Measurements from ENCODE around the gene GRAPL.
"Not testable (repeated sequence)": the region's sequence is repeated elsewhere in the genome, so short reads cannot be mapped to it uniquely, and the experiment has no call there.

GRAPL gene

DNA sequence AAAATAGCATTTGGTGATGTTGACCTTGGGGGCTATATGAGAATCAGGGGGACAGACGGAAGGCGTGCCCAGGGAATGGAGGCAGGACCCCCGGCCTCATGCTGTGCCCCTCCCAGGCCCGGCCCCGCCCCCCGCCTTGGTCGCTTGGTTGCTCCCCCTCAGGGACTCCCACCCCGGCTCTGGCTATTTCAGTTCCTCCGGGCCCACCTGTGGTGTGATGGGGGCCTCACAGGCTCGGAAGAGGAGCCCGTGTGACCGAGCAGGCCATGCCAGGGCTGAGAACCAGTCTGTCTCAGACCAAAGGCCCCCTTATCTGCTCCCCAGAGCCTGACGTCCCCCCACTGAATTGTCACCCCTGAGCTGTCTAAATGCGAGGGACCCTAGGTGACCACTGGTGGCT is 4.4 kb downstream of the GRAPL start:
- not testable (repeated sequence) for H3K4me3 ChIP-seq (ENCODE audit: low read depth, low read length); DNase-seq (ENCODE audit: low read depth)

GRCh38 chr17:19133793-19134192 is 6.4 kb downstream of the GRAPL start:
- not testable (repeated sequence) for H3K4me3 ChIP-seq (ENCODE audit: low read depth, low read length); DNase-seq (ENCODE audit: low read depth)

DNA sequence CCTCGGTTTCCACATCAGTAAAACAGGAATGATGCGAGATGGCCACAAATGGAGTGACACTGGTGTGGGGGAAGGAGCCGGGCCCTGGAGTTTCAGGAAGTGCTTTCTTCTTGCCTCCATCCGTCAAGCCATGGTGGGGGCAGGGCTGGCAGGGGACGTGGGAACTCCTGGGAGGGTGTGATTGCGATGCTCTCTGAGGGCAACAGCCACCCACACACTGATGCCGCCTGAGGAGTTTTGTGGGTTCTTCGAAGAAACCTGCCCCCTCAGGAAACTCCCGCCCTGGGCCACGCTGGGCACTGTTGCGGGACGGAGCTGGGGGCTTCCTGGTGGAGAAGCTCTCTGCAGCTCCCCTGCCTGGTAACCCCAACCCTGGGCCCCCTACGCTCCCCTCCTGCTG is 8.0 kb downstream of the GRAPL start:
- H3K4me3 ChIP-seq (ENCODE audit: low read depth, low read length); DNase-seq (ENCODE audit: low read depth): not testable (repeated sequence)

DNA sequence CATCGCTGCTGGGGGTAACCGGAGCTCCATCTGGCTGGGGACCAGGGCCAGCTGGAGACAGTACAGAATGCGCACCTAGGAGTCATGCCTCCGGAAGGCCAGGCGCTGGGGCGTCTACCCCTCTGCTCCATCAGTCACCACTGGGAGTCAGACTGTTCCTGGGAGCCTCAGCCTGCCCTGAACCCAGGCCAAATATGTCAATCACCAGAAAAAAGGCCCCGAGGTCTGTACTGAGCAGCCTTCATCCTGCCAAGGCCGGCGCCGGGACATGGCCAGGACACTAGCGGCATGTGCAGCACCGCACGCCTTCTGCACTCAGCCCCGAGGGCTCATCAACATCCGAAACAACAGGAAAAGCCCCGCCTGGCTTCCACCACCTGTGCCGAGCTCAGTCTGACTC is 8.7 kb downstream of the GRAPL start:
- DNase-seq (ENCODE audit: low read depth); H3K4me3 ChIP-seq (ENCODE audit: low read depth, low read length): not testable (repeated sequence)

GRCh38 chr17:19136605-19137004 is 9.2 kb downstream of the GRAPL start:
- not testable (repeated sequence) for H3K4me3 ChIP-seq (ENCODE audit: low read depth, low read length); DNase-seq (ENCODE audit: low read depth)

GRCh38 chr17:19137959-19138358 is 10.6 kb downstream of the GRAPL start:
- DNase-seq (ENCODE audit: low read depth); H3K4me3 ChIP-seq (ENCODE audit: low read depth, low read length): not testable (repeated sequence)

DNA sequence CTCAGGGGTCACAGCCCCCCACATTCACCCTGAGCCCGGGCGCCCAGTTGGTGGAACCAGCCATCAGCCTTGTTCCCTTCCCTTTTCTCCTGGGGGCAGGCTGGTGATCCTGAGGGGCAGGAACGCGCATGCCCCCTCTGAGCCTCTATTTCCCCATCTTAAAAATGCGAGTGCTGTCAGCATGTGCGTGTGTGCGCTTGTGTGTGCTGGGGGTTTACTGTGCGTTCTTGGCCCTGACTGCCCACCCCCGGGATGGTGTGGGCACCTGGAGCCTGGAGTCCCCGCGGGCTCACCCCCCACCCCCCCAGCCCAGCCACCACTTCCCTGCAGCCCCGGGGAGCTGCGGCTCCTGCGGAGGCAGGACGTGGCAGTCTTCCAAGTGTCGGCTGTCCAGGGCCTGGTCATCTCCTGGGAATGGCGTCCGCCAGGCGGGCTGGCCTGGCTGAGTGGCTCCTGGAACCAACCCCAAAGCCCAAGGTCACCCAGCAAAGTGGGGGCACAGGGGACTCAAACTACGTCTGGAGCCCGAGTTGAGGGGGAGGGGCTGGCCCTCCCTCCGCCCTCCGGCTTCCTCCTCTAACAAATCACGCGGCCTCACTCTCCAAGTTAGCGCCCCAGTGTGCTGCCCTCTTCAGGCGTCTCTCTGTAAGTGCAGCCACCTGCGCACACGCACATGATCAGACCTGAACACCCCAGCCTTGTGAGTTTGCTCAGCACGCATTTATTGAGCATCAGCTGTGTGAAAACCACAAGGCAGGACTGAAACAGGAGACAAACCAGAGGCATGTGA is 14.2 kb downstream of the GRAPL start:
- not testable (repeated sequence) for H3K4me3 ChIP-seq (ENCODE audit: low read depth, low read length); DNase-seq (ENCODE audit: low read depth)

DNA sequence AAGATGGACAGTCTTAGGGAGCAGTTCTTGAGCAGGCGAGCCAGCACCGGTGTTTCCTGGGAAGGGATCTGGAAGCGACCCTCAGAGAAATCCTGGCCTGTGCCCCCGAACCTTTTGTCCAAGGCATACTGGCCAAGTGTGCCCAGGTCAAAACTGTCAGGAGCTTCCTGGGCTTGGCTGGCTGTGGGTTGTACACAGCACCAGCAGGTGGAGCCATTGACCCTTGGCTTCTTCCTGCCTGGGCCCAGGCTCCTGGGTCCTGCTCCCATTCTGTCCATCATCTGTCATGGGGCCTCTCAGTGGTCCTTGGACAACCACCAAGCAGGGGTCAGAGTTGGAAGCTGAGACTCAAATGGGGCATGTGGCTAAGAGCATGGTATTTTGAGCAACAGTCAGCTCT is 15.0 kb downstream of the GRAPL start:
- TF ChIP-seq CTCF (IDR thresholded peaks at IDR 0.05; ENCODE audit: insufficient read depth, low read depth, low read length, missing control alignments): peak; percentile 20
- DNase-seq (ENCODE audit: low read depth): not testable (repeated sequence)

DNA sequence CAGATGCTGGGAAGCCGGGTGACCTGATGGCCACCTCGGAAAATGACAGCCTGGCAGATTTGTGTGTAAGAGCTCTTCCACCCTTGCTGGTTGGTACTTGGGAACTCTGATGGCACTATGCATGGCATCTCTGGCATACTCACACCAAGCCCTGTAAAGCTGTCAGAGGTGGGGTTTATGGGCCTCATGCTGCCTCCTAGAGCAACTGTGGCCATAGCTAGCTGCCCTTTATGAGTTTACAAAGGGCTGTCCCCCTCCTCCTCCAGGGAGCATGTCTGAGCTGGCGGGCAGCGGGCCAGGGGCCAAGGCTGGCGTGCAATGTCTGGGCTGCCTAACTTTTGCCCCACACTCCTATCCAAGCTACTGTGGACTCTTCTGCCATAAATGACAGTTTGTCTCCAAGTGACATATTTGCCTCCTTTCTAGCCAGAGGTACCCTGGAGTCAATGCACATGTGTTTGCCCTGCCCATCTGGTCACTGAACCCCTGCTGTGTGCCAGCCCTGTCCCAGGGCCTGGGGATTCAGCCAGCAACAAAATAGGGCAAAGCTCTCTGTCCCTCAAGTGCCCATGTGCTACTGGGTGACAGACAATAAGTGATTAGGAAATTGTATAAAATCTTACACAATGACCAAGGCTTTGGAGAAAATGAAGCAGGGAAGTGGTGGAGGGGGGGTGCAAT is 15.8 kb downstream of the GRAPL start:
- DNase-seq (ENCODE audit: low read depth); H3K4me3 ChIP-seq (ENCODE audit: low read depth, low read length): not testable (repeated sequence)

More for the DNA sequence above, 15.0 kb downstream of the GRAPL start:
- not testable (repeated sequence) for H3K4me3 ChIP-seq (ENCODE audit: low read depth, low read length)

- not testable (repeated sequence) for DNase-seq (ENCODE audit: low read depth); H3K4me3 ChIP-seq (ENCODE audit: low read depth, low read length)
Observed at GRCh38 chr17:19144373-19144772, 17.0 kb downstream of the GRAPL start.

DNA sequence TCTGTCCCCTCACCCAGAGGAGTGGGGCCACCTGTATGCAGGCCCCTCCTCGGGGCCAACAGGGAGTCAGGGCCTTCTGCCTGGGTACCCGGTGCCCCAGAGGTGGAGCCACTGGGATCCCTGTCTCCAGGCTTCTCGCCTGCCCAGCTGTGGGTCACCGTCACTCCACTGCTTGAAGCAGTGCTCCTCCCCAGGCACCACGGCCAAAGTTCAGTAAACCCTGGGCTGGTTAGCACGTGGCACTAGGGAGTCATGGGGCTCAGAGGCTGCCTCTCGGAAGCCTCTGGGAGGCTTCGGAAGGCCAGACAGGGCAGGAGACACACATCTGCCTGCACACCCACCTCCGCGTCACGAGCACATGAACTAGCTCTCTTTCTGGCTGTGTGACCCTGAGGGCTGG is 18.1 kb downstream of the GRAPL start:
- not testable (repeated sequence) for DNase-seq (ENCODE audit: low read depth); H3K4me3 ChIP-seq (ENCODE audit: low read depth, low read length)

DNA sequence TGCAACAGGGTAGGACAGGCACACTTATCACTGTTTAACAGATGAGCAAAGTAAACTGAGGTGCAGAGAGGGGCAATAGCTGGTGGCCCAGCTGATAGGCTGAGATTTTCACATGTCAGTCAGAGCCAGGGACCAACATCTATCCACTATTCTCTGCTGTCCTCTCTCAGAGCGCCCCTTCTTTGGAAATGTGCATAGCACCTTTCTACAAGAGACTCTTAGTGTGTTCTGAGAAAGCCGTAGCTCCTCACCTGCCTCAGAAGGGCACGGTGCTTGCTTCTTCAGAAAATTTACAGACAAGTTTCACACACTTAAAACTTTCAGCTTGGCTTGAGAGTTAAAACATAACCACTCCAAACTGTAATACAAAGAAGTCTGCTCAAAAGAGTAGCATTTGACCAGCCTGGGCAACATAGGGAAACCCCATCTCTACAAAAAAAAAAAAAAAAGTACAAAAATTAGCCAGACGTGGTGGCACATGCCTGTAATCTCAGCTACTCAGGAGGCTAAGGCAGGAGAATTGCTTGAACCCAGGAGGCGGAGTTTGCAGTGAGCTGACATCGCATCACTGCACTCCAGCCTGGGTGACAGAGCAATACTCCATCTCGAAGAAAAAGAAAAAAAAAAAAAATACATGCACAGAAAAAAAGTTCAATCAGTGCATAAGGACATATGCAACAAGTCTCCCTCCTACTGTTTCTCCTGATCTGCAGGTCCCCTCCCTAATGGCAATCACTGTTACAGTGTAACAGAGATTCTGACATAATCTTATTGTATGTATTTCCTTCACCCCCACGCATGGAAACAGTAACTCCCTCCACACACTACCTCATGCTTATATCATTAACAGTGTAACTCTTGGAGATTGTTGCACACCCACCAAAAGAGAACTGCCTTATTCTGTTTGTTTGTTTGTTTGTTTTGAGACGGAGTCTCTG is 23.6 kb downstream of the GRAPL start:
- H3K4me3 ChIP-seq (ENCODE audit: low read depth, low read length); DNase-seq (ENCODE audit: low read depth): not testable (repeated sequence)

GRCh38 chr17:19157628-19158027 is 30.2 kb downstream of the GRAPL start:
- not testable (repeated sequence) for H3K4me3 ChIP-seq (ENCODE audit: low read depth, low read length); DNase-seq (ENCODE audit: low read depth)

DNA sequence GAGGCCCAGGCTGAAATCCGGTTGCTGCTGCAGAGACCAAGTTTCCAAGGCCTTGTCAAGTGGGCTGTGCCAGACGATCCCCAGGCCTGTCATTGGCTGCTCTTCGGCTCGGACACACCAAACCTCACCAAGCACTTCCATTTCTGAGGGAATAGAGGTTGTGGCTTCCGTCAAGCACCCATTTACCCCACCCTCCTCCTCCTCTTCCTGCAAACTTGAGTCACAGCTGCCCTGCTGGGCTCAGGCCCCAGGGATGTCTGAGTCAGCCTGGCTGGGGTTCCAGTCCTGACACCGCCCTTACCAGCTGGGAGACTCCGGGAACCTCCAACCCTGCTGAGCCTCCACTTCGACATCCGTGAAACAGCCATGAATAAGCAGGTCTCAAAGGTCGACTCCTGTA is 31.1 kb downstream of the GRAPL start:
- not testable (repeated sequence) for DNase-seq (ENCODE audit: low read depth); H3K4me3 ChIP-seq (ENCODE audit: low read depth, low read length)

- H3K4me3 ChIP-seq (ENCODE audit: low read depth, low read length); DNase-seq (ENCODE audit: low read depth): not testable (repeated sequence)
Observed at GRCh38 chr17:19158938-19159337, 31.5 kb downstream of the GRAPL start.

GRCh38 chr17:19161308-19162107 is 34.1 kb downstream of the GRAPL start:
- not testable (repeated sequence) for DNase-seq (ENCODE audit: low read depth); H3K4me3 ChIP-seq (ENCODE audit: low read depth, low read length)

All from GM12865 (cell line).